Esophagus muscularis mucosa (tissue), 4 donors: ENCODE measurements around the gene FXYD3. TPM values are rescaled to one million over a fixed set of nuclear protein-coding genes. Genes with fewer than 3 reads are reported as not detected.
"Not testable (repeated sequence)": the region's sequence is repeated elsewhere in the genome, so short reads cannot be mapped to it uniquely, and the experiment has no call there.

Source experiments
- DNase-seq: peaks from one replicate; pipeline ENCODE4 v3.0.0-alpha.2; 2017; ENCODE audit errors: extremely low spot score
- H3K27ac ChIP-seq, 4 donors: fragments of 200-600 bp; sonication (generic); replicated peaks in 1 of 4; 1 replicate in 3 of 4; 2 replicates in 1 of 4; pipeline ENCODE4 v1.5.1; 2016 to 2019; ENCODE audit warnings: mild to moderate bottlenecking in 1 of 4
- H3K27me3 ChIP-seq, 4 donors: fragments of 200-600 bp; sonication (generic); one replicate each; pipeline versions ENCODE4 v1.5.1 to v1.6.0; 2016 to 2019
- H3K36me3 ChIP-seq, 4 donors: fragments of 200-600 bp; sonication (generic); one replicate each; pipeline ENCODE4 v1.5.1; 2016 to 2019
- H3K4me1 ChIP-seq, 4 donors: fragments of 200-600 bp; sonication (generic); one replicate each; pipeline ENCODE4 v1.5.1; 2016 to 2019
- H3K4me3 ChIP-seq, 4 donors: fragments of 200-600 bp; sonication (generic); 1 replicate in 2 of 4; 2 replicates in 2 of 4; pipeline ENCODE4 v1.5.1; 2016 to 2019; ENCODE audit warnings: mild to moderate bottlenecking in 4 of 4, moderate library complexity in 1 of 4
- H3K9me3 ChIP-seq, 4 donors: fragments of 200-600 bp; sonication (generic); 1 replicate in 3 of 4; 2 replicates in 1 of 4; pipeline ENCODE4 v1.5.1; 2016 to 2019
- CTCF ChIP-seq, 3 experiments: fragments of 200-600 bp in 2 of 3; fragments of 450-650 bp in 1 of 3; sonication (generic) in 2 of 3; IDR thresholded peaks; one replicate each; pipeline ENCODE4 v1.5.1; 2017 to 2019; ENCODE audit warnings: antibody characterized with exemption in 3 of 3, mild to moderate bottlenecking in 2 of 3, moderate library complexity in 1 of 3
- EP300 ChIP-seq: sonication (generic); formaldehyde crosslinking; IDR thresholded peaks from one replicate; pipeline ENCODE4 v1.6.1; 2017; ENCODE audit warnings: antibody characterized with exemption
- POLR2A ChIP-seq: fragments of 450-650 bp; IDR thresholded peaks from one replicate; pipeline ENCODE4 v1.6.1; 2017; ENCODE audit warnings: antibody characterized with exemption, moderate library complexity, mild to moderate bottlenecking, low read depth
- POLR2AphosphoS5 ChIP-seq, 2 donors: sonication (generic); formaldehyde crosslinking; IDR thresholded peaks; one replicate each; pipeline ENCODE4 v1.6.1; 2017; ENCODE audit warnings: antibody characterized with exemption in 2 of 2
- WGBS: methylation state at CpG from one replicate; pipeline ENCODE4 v1.1.5; 2018; 5-methylcytosine and 5-hydroxymethylcytosine counted together
- intact Hi-C: fragments of 100-400 bp; cut with DNase I; formaldehyde crosslinking; loops from one replicate; pipeline ENCODE4 v1.15.1; 2023
- total RNA-seq, 4 donors: library from RNA; depleted of rRNA; stranded (reverse); fragments of >200 nt; gene quantifications; one replicate each; pipeline versions ENCODE4 v1.1.0 to v1.2.1, GENCODE V29; 2016

The FXYD3 gene
- total RNA-seq, 4 donors from 2014 or later = 0.83 to 3.8 (median 3.1) TPM

- no peak overlapping the region for H3K27ac ChIP-seq
- DNase-seq = no peak
- H3K4me3 ChIP-seq = no peak overlapping the region
- H3K36me3 ChIP-seq = no peaks in the 10 kb centered on the region
- no peaks in the 10 kb centered on the region for H3K4me1 ChIP-seq
- no peaks in the 10 kb centered on the region for H3K9me3 ChIP-seq
- intact Hi-C loops = no loop called here
- WGBS = 66% methylated on average over 12 of the region's 16 CpGs
- H3K27me3 ChIP-seq = no peaks in the 10 kb centered on the region
- no peak for TF ChIP-seq EP300
- no peak for TF ChIP-seq CTCF (IDR thresholded peaks at IDR 0.05)
- TF ChIP-seq POLR2A = no peak
- no peak for TF ChIP-seq POLR2AphosphoS5 (IDR thresholded peaks at IDR 0.05)
Measured at GRCh38 chr19:35100588-35101533, 14.8 kb upstream of the FXYD3 start.

DNA sequence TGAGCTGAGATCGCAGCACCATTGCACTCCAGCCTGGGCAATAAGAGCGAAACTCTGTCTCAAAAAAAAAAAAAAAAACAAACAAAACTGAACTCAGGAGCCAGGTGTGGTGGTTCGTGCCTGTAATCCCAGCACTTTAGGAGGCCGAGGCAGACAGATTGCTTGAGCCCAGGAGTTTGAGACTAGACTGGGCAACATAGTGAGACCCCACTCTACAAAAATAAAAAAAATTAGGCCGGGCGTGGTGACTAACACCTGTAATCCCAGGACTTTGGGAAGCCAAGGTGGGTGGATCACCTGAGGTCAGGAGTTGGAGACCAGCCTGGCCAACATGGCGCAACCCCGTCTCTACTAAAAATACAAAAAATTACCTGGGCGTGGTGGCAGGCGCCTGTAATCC lies 13.7 kb upstream of the FXYD3 start:
- H3K27ac ChIP-seq, H3K9me3 ChIP-seq, H3K36me3 ChIP-seq, H3K4me1 ChIP-seq, H3K4me3 ChIP-seq, intact Hi-C loops, H3K27me3 ChIP-seq, DNase-seq: not testable (repeated sequence)
- WGBS = 91% methylated on average over 10 of the region's 10 CpGs

DNA sequence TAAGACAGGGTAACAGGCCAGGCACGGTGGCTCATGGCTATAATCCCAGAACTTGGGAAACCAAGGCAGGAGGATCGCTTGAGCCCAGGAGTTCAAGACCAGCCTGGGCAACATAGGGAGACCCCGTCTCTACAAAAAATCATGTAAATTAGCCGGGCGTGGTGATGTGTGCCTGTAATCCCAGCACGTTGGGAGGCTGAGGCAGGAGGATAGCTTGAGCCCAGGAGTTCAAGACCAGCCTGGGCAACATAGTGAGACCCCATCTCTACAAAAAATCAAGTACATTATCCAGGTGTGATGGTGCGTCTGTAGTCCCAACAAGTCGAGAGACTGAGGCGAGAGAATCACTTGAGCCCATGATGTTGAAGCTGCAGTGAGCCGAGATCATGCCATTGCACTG lies 12.0 kb upstream of the FXYD3 start:
- DNase-seq, H3K4me1 ChIP-seq, H3K4me3 ChIP-seq, H3K27me3 ChIP-seq, H3K9me3 ChIP-seq, H3K27ac ChIP-seq, intact Hi-C loops, H3K36me3 ChIP-seq: not testable (repeated sequence)
- 74% methylated on average over 10 of the region's 10 CpGs for WGBS

DNA sequence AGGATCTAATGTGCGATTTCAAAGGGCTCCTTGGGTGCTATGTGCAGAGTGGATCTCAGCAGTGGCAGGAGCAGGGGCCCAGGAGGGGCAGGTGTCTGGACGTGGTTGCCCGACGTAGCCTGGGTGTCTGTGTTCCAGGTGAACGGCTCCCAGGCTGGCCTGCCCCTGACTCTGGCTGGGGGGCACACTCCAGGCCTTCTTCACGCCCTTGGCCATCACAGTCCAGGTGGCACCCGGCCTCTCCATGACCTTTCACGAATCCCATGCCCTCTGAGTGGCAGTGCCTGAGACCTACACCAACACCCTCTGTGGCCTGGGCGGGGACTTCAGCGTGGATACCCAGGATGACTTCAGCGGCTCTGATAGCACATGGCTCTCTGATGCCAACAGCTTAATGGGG lies 11.3 kb upstream of the FXYD3 start:
- H3K27me3 ChIP-seq = peaks cover 0 to 7% (median 0%) of the 10 kb centered on the region in 4 donors
- intact Hi-C loops = no loop called here
- H3K9me3 ChIP-seq = no peaks in the 10 kb centered on the region
- DNase-seq = no peak
- WGBS = 95% methylated on average over 7 of the region's 11 CpGs
- no peak overlapping the region for H3K27ac ChIP-seq
- H3K4me3 ChIP-seq = no peak overlapping the region
- H3K4me1 ChIP-seq = peaks cover 0 to 11% (median 2%) of the 10 kb centered on the region in 4 donors
- TF ChIP-seq CTCF (IDR thresholded peaks at IDR 0.05) (no peak), POLR2AphosphoS5 (IDR thresholded peaks at IDR 0.05) (no peak), POLR2A (no peak), EP300 (no peak)
- no peaks in the 10 kb centered on the region for H3K36me3 ChIP-seq

GRCh38 chr19:35105047-35105410 lies 10.6 kb upstream of the FXYD3 start:
- no peak for TF ChIP-seq POLR2AphosphoS5 (IDR thresholded peaks at IDR 0.05)
- Histone ChIP-seq H3K4me3 (no peak overlapping the region), H3K4me1 (peaks cover 0 to 11% (median 2%) of the 10 kb centered on the region in 4 donors), H3K9me3 (no peaks in the 10 kb centered on the region), H3K27me3 (peaks cover 0 to 14% (median 0%) of the 10 kb centered on the region in 4 donors), H3K36me3 (no peaks in the 10 kb centered on the region), H3K27ac (no peak overlapping the region)
- 95% methylated on average over 6 of the region's 6 CpGs for WGBS
- no peak for DNase-seq
- intact Hi-C loops = no loop called here

GRCh38 chr19:35105411-35106290 lies 10.0 kb upstream of the FXYD3 start:
- Histone ChIP-seq H3K9me3 (no peaks in the 10 kb centered on the region), H3K4me1 (peaks cover 0 to 11% (median 2%) of the 10 kb centered on the region in 4 donors), H3K27ac (peak overlapping the region in 2 of 4 donors; percentile 34 to 72), H3K36me3 (no peaks in the 10 kb centered on the region), H3K4me3 (no peak overlapping the region), H3K27me3 (peaks cover 0 to 19% (median 0%) of the 10 kb centered on the region in 4 donors)
- intact Hi-C loops = no loop called here
- 84% methylated on average over 30 of the region's 30 CpGs for whole genome bisulfite sequencing
- TF ChIP-seq EP300 = no peak
- no peak for TF ChIP-seq POLR2A
- no peak for TF ChIP-seq POLR2AphosphoS5 (IDR thresholded peaks at IDR 0.05)
- no peak for TF ChIP-seq CTCF (IDR thresholded peaks at IDR 0.05)
- DNase-seq = no peak
